HG03103 (cell line): ENCODE data around the gene TNC.

ENCODE experiments used
- ATAC-seq: cut with Tn5 transposase; IDR thresholded peaks from one replicate; pipeline ENCODE4 v1.9.1; 2021; ENCODE audit warnings: low read depth; ENCODE audit not compliant: unreplicated experiment

The TNC gene

DNA sequence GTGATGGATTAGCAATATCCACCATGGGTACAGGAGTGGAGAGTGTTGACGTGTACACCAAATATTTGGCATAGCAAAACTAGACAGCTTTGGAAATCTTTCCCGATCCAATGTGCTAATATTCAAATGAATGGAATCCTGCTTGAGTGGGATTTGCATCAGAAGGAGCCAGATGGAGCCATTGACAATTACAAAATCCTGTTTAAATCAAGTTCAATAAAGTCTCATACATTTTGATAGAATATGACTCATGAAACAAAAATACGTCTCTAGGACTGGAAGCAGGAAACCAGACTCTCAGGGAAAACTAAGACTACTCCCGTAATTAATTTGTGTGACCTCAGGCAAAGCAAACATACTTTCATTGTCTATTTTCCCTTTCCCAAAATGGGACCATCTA, 13.0 kb downstream of the TNC start:
- ATAC-seq = no peak

DNA sequence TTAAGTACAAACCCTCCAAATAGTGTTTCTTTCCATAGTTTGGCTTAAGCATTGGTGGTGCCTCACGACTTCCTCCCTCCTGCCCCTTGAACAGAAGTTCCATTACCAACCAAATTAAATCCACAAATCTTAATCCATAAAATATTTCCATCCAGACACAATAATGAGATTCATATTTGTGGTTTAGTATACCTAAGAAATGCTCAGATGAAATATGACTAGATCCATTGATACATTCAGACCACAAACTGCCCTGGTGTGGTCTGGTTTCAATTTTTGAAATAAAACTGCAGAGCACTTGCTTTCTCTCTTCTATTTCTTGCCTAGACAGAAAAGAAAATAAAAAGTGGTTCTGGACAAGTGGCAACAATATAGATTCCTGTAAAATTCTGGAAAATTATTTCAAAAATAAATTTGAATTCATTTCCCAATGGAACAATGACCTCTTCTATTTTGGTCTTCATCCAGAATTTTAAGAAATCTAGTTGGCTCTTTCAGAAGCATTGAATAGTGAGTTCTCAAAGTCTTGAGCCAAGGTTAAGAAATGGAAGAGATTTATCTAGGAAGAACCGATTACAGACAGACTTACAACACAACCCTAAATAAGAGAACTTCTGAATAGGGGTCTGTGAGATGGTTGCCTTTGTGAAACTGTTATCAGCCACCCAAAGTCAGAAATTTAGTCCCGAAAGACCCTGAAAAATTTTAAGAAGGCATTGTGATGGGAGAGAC, 14.0 kb downstream of the TNC start:
- no peak for ATAC-seq

DNA sequence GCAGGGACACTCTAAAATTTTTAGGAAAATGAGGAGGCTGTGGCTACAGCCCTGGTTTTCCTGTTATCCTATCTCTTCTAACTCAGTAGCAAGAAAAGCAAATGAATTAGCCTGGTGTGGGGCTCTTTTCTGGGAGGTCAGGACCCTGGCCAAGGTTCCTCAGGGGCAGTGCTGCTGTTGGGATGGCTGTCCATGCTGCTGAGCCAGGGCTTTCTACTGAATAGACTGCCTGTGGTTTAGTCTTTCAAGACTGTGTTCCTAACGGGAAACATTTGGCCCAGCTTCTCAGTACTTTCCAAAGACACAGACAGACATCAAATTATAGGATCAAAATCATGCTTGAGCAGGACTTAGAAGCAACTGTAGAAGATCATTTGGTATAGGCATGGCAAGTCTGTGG, 18.1 kb downstream of the TNC start:
- no peak for ATAC-seq

DNA sequence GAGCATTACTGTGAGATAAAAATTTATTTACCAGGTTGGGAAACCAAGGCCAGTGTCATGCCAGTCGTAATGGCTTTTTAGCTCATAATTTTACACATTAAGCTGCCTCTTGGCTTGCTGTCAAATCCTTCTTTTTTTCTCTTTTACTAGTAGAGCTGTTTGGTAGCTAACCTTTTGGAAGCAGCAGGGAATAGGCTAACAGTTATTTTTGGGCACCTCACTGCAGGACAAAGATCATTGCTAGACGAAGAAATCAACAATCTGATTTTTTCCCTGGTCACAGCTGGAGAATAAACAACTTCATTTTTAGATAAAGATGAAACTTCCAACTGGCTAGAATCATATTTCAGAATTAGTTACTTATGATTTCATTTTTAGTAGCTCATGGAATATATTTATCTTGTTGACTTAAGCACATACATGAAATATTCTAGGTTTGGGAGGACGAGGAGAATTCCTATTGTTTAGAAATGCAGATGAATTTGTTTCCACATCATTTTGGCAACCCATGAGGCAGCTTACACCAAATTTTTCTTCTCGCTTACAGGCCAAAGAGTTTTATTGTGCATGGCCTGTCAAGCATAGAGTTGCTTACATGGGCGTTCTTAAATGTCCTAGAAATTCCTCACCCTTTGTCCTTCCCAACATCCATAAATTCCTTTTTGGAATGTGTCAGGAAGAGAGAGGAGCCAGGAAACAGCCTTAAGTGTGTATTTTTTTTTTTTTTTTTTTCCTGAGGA, 19.6 kb downstream of the TNC start:
- ATAC-seq = no peak

- ATAC-seq = no peak
These were observed 24.4 kb downstream of the TNC start for GRCh38 chr9:115093520-115093919.

GRCh38 chr9:115090486-115090885, 27.5 kb downstream of the TNC start:
- ATAC-seq = no peak

DNA sequence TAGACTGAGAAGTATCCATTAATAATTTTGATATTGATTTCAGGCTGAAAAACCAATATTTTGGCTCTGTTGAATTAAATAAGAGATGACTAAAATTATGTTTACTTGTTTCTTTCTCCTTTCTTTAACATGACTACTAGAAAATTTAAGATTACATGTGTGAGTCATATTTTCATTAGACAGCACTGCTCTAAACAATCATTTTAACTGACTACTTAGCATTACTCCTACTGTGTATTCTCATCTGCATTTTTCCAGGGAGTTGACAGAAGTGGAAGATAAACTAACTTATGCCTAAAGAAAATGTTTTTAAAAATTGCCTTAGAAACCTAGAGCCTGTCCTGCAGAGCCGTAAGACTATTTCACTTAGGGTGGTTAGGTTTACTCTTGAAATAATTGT, 29.1 kb downstream of the TNC start:
- ATAC-seq = no peak

DNA sequence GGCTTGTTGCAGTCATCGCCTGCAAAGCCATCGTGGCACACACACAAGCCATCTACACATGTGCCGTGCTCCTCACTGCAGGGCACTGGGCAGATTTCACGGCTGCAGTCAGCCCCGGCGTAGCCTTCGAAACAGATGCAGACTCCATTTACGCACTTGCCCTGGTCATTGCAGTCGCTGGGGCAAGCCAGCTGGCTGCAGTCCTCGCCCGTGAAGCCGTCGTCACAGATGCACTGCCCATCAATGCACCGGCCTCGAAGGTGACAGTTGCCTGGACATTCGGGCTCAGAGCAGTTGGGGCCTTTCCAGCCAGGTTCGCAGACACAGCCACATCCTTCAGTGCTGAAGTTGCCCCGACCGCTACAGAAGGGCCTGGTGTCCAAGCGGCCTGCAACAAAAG, 31.1 kb downstream of the TNC start:
- ATAC-seq = no peak

GRCh38 chr9:115086461-115086860, 31.5 kb downstream of the TNC start:
- ATAC-seq = no peak

DNA sequence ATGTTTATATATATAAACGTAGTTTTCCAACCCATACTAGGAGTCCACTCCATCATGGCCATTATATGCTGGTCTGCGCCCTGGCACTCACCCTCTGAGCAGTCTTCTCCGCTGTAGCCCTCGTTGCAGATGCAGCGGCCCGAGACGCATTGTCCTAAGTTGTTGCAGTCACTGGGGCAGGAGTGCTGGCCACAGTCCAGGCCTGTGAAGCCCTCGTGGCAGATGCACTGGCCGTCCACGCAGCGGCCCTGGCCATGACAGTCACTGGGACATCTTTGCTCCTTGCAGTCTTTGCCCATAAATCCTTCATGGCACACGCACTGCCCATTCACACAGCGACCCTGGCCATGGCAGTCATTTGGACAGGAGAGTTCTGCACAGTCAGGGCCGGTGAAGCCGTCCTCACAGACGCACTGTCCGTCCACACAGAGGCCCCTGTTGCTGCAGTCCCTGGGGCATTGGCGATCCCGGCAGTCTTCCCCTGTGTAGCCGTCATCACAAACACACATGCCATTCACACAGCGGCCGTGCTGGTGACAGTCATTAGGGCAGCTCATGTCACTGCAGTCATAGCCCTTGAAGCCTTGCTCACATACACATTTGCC, 32.1 kb downstream of the TNC start:
- ATAC-seq = no peak

- no peak for ATAC-seq
These were observed 33.2 kb downstream of the TNC start for GRCh38 chr9:115084709-115085108.

- no peak for ATAC-seq
These were observed 33.8 kb downstream of the TNC start for GRCh38 chr9:115084157-115084556.

DNA sequence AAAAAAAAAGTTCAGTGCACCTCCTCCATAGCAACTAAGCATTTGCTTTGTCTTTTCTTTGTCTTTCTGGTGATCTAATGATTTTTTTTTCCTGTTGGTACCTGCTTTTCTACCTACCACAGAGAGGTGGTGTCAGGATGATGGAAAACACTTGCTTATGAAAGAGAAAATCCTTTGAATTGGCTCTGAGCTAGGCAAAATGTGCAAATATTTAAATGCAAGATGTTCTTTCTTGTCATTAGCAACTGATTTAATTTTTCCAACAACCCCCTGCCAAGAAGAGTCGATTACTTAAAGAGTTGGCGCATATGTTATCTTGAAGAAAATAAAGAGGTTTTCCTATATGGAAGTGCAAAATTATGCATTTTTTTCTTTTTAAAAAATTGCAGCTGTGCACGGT, 37.7 kb downstream of the TNC start:
- ATAC-seq = no peak

DNA sequence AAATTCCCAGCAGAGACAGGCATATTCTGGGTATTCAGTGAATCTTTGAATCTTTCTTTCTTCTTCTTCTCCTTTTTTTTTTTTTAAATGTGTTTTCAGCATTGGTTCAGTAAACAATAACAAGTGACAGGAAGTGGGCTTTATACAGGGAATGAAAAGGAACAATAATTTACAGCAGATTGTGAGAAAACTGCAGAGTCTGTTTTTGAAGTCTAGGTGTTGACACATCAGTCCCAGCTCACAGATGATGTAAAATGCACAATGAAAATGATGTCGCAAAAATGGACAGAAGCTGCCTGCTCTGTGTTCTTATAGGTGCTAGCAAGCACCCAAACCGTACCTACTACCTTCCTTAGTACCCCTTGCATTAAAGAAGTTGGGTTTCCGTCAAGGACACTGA, 38.8 kb downstream of the TNC start:
- no peak for ATAC-seq

DNA sequence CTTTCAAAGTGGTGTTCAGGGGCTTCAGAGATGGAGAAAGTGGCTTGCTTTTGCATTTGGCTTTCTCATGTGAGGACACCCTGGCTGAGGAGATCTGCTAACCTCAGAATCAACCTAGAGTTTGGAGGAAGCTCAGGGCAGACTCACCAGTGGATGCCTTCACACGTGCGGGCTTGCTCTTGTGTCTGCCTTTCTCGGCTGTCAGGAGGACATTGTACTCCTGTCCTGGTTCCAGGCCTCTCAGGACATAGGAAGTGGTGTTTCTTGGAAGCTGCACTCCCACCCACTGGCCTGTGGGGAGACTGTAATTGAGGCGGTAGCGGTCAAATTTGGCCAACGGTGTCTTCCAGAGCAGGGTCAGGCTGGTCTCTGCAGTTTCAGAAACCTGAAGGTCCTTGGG, 44.5 kb downstream of the TNC start:
- no peak for ATAC-seq

- ATAC-seq = no peak
These were observed 46.8 kb downstream of the TNC start for GRCh38 chr9:115071176-115071575.

- ATAC-seq = no peak
These were observed 48.2 kb downstream of the TNC start for GRCh38 chr9:115069771-115070170.

DNA sequence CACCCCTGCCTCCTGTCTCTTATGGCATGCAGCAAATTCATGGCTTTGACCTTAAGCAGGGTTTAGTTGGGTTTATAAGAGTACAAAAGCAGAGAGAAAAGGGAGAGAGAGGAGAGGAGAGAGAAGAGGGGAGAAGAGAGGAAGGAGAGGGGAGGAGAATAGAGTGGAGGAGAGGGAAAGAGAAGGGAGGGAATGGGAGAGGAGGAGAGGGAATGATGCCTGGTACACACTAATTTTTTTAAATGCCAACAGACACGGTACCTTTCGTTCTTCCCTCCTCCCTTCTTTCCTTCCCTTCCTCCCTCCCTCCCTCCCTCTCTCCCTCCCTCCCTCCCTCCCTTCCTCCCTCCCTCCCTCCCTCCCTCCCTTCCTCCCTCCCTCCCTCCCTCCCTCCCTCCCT, 48.7 kb downstream of the TNC start:
- no peak for ATAC-seq

DNA sequence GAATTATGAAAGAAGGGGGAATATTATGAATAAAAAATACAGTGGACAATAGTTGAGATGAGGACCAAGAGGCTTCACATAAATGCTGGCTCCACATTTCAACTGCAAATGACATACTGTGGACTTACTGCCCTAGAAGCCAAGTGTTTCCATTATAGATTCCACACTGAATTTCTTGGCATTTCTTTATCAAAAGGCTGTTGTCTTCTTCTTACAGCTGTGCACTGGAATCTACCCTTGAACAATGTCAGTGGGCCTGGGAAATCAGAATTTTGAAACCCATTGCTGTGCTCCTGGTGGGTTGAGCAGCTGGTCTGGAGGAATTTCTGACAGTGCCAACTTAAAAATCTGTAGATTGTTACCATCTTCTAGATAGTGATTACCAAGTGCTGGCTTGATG, 49.9 kb downstream of the TNC start:
- no peak for ATAC-seq

DNA sequence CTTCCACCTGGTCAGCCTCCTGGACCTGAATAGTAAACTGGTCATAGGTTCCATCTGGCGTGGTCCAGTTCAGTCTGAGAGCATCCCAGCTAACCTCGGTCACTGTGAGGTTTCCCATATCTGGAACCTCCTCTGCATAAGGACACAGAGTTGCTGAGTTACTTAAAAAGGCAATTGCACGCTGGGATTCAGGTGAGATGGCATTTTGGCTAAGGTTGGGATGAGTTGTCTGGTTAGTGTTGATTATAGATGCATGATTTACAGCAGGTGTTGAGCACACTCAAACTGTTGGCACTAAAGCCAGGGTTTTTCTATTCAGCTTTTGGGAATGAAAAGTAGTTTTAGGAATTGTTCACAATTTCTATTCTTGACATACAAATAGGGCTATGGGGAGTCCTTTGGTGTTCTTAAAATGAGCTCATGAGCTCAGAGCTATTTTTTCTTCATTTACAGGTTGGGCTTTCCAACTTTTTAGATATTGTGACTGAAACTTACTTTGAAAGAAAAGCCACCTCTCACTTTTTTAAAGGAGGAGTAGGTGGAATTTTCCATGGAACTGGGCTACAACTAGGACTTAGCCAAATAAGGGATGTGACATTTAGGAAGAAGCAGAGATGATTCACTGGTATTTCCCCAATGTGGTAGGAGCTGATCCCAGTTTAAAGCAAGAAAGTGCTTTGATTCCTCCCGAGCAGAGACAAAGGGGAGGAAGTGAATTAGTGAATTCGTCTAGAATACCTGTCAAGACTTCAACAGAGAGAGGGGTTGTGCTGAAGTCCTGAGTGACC, 54.7 kb downstream of the TNC start:
- ATAC-seq = no peak

GRCh38 chr9:115058684-115059315, 59.2 kb downstream of the TNC start:
- no peak for ATAC-seq
